ENCODE measurements around the gene BST1. TPM values are rescaled to one million over a fixed set of nuclear protein-coding genes. Genes with fewer than 3 reads are reported as not detected.
A peak's percentile ranks its signal among the peaks of the same experiment; 100 is the strongest.

The BST1 gene
- total RNA-seq, 8 experiments from 2014 or later = 0.79 to 4.5 (median 1.2) TPM

DNA sequence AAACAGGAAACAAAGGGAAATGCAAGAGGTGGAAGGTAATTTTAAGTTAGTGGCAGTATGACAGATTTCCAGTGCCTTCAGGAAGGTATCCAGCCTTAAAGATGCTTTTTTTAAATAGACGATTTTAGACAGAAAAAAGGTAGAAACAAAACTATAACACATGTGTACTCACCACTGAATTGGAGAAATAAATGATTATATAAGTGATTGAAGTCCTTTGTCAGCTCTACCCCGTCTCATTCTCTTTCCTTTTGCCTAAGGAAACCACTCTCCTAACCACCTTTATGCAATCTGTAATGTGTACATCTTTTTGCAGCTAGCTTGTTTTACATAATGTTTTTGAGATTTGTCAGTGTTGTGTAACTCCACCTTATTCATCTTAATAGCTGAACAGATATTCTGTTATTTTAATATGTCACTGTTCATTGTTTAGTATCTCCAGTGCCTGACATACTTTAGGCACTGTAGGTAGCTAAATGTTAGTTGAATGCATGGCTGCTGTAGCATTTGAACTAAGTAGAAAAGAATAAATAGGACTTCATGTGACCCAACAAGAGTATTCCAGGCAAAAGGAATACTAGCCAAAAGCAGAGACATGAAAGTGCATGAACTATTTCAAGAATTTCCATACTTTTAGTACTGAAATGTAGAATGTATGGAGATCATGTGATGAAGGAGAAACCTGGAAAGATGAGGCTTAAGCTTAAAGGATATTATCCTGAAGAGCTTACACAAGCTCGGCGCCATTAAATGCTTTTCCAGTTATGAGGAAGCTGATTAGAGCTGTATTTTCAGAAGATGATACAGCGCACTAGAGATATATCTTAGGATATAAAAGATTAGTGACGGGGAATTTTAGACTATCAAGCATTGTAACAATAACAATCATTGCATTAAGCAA is 20.4 kb upstream of the BST1 start:
- in situ Hi-C loops (cut with MboI; ENCODE audit: low pct_unique_long_range_greater_than_20kb in 2 of 9, low sequenced_read_pairs in 9 of 9, unreplicated experiment in 9 of 9) = no loop called here
- WGBS, 10 experiments = 16 to 70% (median 32%) methylated on average over 3 to 6 of the region's 6 CpGs
- H3K4me3 ChIP-seq = peak overlapping the region; percentile 53 to 76 (median 56)

GRCh38 chr4:15683143-15683495 is 19.7 kb upstream of the BST1 start:
- H3K4me3 ChIP-seq = peak overlapping the region; percentile 53 to 76 (median 56)
- peak overlapping the region; percentile 80 to 89 for H3K27ac ChIP-seq
- no peak for ATAC-seq (replicated peaks in 6 of 8)
- peaks cover 4 to 17% of the 10 kb centered on the region in 2 donors for H3K4me1 ChIP-seq (replicated peaks in 1 of 2)
- in situ Hi-C loops (cut with MboI; ENCODE audit: low pct_unique_long_range_greater_than_20kb in 2 of 9, low sequenced_read_pairs in 9 of 9, unreplicated experiment in 9 of 9) = no loop called here
- WGBS, 10 experiments = 46 to 92% (median 77%) methylated on average over 1 to 2 of the region's 2 CpGs; no CpG with 5 or more reads in 1 of the 10 experiments

More for the DNA sequence above, 20.4 kb upstream of the BST1 start:
- ATAC-seq (replicated peaks in 6 of 8) = no peak
- Histone ChIP-seq H3K4me1 (replicated peaks in 1 of 2) (peaks cover 4 to 17% of the 10 kb centered on the region in 2 donors), H3K27ac (peak overlapping the region; percentile 80 to 89)

- Histone ChIP-seq H3K4me1 (replicated peaks in 1 of 2) (peaks cover 4 to 17% of the 10 kb centered on the region in 2 donors), H3K4me3 (peak overlapping the region in 1 of 5 donors; percentile 3), H3K27ac (no peak overlapping the region)
- in situ Hi-C loops (cut with MboI; ENCODE audit: low pct_unique_long_range_greater_than_20kb in 2 of 9, low sequenced_read_pairs in 9 of 9, unreplicated experiment in 9 of 9) = no loop called here
- ATAC-seq (replicated peaks in 6 of 8) = no peak
- 0 to 83% (median 33%) methylated on average over 1 of the region's 1 CpG; no CpG with 5 or more reads in 4 of the 10 experiments for WGBS, 10 experiments
Observed at GRCh38 chr4:15684498-15684897, 18.4 kb upstream of the BST1 start.

- 27 to 100% (median 87%) methylated on average over 1 to 5 of the region's 5 CpGs; no CpG with 5 or more reads in 2 of the 10 experiments for WGBS, 10 experiments
- ATAC-seq (replicated peaks in 6 of 8) = no peak
- peaks cover 4 to 17% of the 10 kb centered on the region in 2 donors for H3K4me1 ChIP-seq (replicated peaks in 1 of 2)
- no peak overlapping the region for H3K4me3 ChIP-seq
- in situ Hi-C loops (cut with MboI; ENCODE audit: low pct_unique_long_range_greater_than_20kb in 2 of 9, low sequenced_read_pairs in 9 of 9, unreplicated experiment in 9 of 9) = no loop called here
- H3K27ac ChIP-seq = no peak overlapping the region
Observed at GRCh38 chr4:15688051-15688450, 14.8 kb upstream of the BST1 start.

- H3K4me1 ChIP-seq (replicated peaks in 1 of 2) = peaks cover 0 to 6% of the 10 kb centered on the region in 2 donors
- ATAC-seq (replicated peaks in 6 of 8) = no peak
- in situ Hi-C loops (cut with MboI; ENCODE audit: low pct_unique_long_range_greater_than_20kb in 2 of 9, low sequenced_read_pairs in 9 of 9, unreplicated experiment in 9 of 9) = no loop called here
- no peak overlapping the region for H3K4me3 ChIP-seq
- 75 to 100% (median 93%) methylated on average over 1 to 2 of the region's 2 CpGs; no CpG with 5 or more reads in 1 of the 10 experiments for WGBS, 10 experiments
- no peak overlapping the region for H3K27ac ChIP-seq
Observed at GRCh38 chr4:15689540-15689939, 13.3 kb upstream of the BST1 start.

DNA sequence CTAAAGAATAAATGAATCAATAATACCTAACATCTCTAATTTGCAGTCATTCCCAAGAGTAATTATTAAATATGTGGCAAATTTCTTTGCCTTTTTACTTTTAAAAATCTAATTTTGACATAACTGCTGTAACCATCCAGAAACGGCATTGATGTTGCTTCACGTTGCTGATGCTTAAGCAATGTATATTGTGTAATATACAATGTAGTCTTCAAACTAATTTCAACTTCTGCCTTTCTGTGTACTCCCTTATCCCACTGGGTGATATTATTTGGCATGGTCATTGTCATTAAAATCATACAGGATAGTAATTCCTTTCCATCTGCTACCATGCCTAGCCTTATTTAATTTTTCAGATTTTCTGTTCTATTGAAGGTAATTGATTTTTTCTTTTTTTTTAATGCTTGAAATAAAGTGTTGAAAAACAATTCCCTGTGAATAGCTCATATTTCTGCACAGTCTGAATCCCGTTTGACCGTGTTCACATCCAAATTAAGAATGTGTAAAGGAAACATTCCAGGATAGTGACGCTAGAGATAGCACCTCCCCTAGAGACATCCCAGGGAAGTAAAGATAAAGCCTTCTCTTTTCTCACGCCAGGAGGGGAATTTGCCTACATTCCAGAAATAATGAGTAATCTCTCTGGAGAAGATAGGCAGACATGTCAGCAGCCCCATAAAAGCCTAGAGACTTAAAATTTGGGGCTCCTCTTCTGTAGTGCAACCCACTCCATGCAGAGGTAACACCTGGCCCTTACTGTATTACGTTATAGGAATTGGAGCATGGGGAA is 12.7 kb upstream of the BST1 start:
- Histone ChIP-seq H3K4me3 (no peak overlapping the region), H3K4me1 (replicated peaks in 1 of 2) (peaks cover 0 to 3% of the 10 kb centered on the region in 2 donors), H3K27ac (no peak overlapping the region)
- ATAC-seq (replicated peaks in 6 of 8) = peak in 5 of 8 experiments; percentile 59 to 91 (median 67)
- WGBS, 10 experiments = 18 to 100% (median 80%) methylated on average over 1 to 7 of the region's 7 CpGs
- in situ Hi-C loops (cut with MboI; ENCODE audit: low pct_unique_long_range_greater_than_20kb in 2 of 9, low sequenced_read_pairs in 9 of 9, unreplicated experiment in 9 of 9) = no loop called here

- WGBS, 10 experiments = 38 to 100% (median 92%) methylated on average over 1 to 3 of the region's 3 CpGs; no CpG with 5 or more reads in 1 of the 10 experiments
- in situ Hi-C loops (cut with MboI; ENCODE audit: low pct_unique_long_range_greater_than_20kb in 2 of 9, low sequenced_read_pairs in 9 of 9, unreplicated experiment in 9 of 9) = no loop called here
- no peak overlapping the region for H3K27ac ChIP-seq
- peak; percentile 19 to 73 (median 38) for ATAC-seq (replicated peaks in 6 of 8)
- no peaks in the 10 kb centered on the region for H3K4me1 ChIP-seq (replicated peaks in 1 of 2)
- H3K4me3 ChIP-seq = no peak overlapping the region
Observed at GRCh38 chr4:15691346-15692135, 11.3 kb upstream of the BST1 start.

DNA sequence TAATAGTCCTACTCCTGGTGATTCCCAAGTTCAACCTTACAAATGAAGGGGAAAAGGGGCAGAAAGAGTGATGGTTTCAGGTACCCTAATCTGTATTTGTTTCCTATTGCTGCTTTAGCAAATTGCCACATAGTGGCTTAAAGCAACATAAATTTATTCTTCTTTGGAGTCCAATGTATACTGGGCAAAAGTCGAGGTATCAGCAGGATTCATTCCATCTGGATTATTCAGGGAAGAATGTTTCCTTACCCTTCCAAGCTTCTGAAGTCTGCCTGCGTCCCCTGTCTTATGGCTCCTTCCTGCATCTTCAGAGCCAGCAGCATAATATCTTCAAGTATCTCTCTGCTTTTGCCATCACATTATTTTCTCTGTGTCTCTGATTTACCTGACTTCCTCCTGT is 10.3 kb upstream of the BST1 start:
- 57 to 100% (median 95%) methylated on average over 1 to 2 of the region's 2 CpGs; no CpG with 5 or more reads in 3 of the 10 experiments for WGBS, 10 experiments
- H3K4me1 ChIP-seq (replicated peaks in 1 of 2) = no peaks in the 10 kb centered on the region
- H3K27ac ChIP-seq = no peak overlapping the region
- H3K4me3 ChIP-seq = no peak overlapping the region
- no peak for ATAC-seq (replicated peaks in 6 of 8)
- in situ Hi-C loops (cut with MboI; ENCODE audit: low pct_unique_long_range_greater_than_20kb in 2 of 9, low sequenced_read_pairs in 9 of 9, unreplicated experiment in 9 of 9) = no loop called here

DNA sequence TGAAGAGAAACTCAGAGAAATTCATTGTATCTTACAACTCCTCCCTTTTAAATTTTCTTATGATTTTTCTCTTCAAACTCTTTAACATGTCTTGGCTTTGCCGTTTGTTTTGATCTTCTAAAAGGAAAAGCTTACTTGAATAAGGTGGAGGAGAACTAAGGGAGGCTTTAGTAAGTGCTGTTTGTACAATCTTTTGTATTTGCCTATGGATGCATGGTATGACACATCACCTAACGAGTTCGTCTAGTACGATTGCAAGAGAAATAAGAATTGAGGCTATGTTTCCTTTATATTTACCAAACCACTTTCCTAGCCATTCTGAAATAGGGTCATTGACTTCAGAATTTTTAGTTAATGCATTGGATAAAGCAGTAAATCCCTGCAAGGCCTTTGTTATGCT is 8.4 kb upstream of the BST1 start:
- no peak overlapping the region for H3K4me3 ChIP-seq
- WGBS, 10 experiments = 77 to 100% (median 84%) methylated on average over 1 to 4 of the region's 4 CpGs
- ATAC-seq (replicated peaks in 6 of 8) = no peak
- no peaks in the 10 kb centered on the region for H3K4me1 ChIP-seq (replicated peaks in 1 of 2)
- in situ Hi-C loops (cut with MboI; ENCODE audit: low pct_unique_long_range_greater_than_20kb in 2 of 9, low sequenced_read_pairs in 9 of 9, unreplicated experiment in 9 of 9) = no loop called here
- H3K27ac ChIP-seq = no peak overlapping the region

DNA sequence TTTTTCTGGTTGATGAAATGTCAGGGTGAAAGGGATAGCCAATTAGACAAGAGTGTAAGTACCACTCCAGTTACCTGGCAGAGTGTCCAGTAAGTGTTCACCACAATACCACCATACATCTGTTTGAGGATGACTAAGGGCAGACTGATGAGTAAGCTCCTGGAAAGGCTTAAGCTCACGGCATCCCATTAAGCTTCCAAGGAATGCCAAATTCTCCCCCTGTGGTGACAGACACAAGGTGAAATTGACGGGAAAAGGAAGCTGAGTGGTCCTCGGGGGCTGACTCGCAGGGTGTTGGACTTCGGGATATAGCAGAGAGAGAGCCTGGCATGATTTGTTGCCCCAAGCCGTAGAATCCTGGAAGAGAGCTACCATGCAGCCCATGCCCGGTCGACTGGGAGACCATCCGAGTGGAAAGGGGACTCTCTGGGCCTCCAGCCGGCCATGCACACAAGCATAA is 7.6 kb upstream of the BST1 start:
- Histone ChIP-seq H3K4me1 (replicated peaks in 1 of 2) (no peaks in the 10 kb centered on the region), H3K27ac (no peak overlapping the region), H3K4me3 (no peak overlapping the region)
- peak in 1 of 8 experiments; percentile 33 for ATAC-seq (replicated peaks in 6 of 8)
- WGBS, 10 experiments = 0 to 100% (median 76%) methylated on average over 1 to 9 of the region's 10 CpGs; no CpG with 5 or more reads in 3 of the 10 experiments
- in situ Hi-C loops (cut with MboI; ENCODE audit: low pct_unique_long_range_greater_than_20kb in 2 of 9, low sequenced_read_pairs in 9 of 9, unreplicated experiment in 9 of 9) = no loop called here

GRCh38 chr4:15695729-15696128 is 7.1 kb upstream of the BST1 start:
- Histone ChIP-seq H3K4me3 (no peak overlapping the region), H3K27ac (no peak overlapping the region), H3K4me1 (replicated peaks in 1 of 2) (no peaks in the 10 kb centered on the region)
- 0 to 85% (median 20%) methylated on average over 1 to 3 of the region's 3 CpGs; no CpG with 5 or more reads in 6 of the 10 experiments for WGBS, 10 experiments
- in situ Hi-C loops (cut with MboI; ENCODE audit: low pct_unique_long_range_greater_than_20kb in 2 of 9, low sequenced_read_pairs in 9 of 9, unreplicated experiment in 9 of 9) = no loop called here
- peak in 1 of 8 experiments; percentile 52 for ATAC-seq (replicated peaks in 6 of 8)

DNA sequence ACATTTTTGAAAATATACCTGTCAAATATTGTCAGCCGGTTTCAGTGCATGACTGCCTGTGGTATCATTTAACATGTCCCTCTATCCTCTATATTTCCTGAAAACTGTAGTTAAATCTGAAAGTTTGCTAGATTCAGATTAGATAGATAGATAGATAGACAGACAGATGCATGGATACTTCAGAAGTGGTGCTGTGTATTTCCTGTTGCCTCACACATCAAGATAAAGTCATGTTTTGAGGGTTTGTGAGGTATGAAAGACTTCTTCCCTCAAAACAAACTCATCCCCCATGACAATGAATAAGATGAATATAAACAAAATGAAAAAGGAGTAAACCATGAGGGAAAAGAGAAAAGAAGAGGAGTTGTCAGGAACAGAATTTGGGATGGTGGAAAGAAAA is 6.0 kb upstream of the BST1 start:
- no peak overlapping the region for H3K4me3 ChIP-seq
- in situ Hi-C loops (cut with MboI; ENCODE audit: low pct_unique_long_range_greater_than_20kb in 2 of 9, low sequenced_read_pairs in 9 of 9, unreplicated experiment in 9 of 9) = no loop called here
- 100% methylated on average over 1 of the region's 1 CpG; no CpG with 5 or more reads in 4 of the 10 experiments for WGBS, 10 experiments
- H3K4me1 ChIP-seq (replicated peaks in 1 of 2) = no peaks in the 10 kb centered on the region
- no peak overlapping the region for H3K27ac ChIP-seq
- ATAC-seq (replicated peaks in 6 of 8) = no peak

Measured in motor neuron (in vitro differentiated cells).